Type B pancreatic cell (in vitro differentiated cells): ENCODE data around the gene TENT5C. TPM values are rescaled to one million over a fixed set of nuclear protein-coding genes. Genes with fewer than 3 reads are reported as not detected.

Experiments
- DNase-seq: peaks from one replicate; pipeline ENCODE4 v3.0.0; 2021; ENCODE audit warnings: mixed read lengths; ENCODE audit not compliant: unreplicated experiment; ENCODE audit errors: extremely low spot score
- H3K27ac Mint-ChIP-seq: 2 replicates; pipeline ENCODE4 v1.8.0; 2021; ENCODE audit warnings: mild to moderate bottlenecking, mixed read lengths
- H3K27me3 Mint-ChIP-seq: 2 replicates; pipeline ENCODE4 v1.8.0; 2021; ENCODE audit warnings: mixed read lengths
- H3K36me3 Mint-ChIP-seq: 2 replicates; pipeline ENCODE4 v1.8.0; 2021; ENCODE audit warnings: mixed read lengths
- H3K4me1 Mint-ChIP-seq: one replicate; pipeline ENCODE4 v1.8.0; 2021; ENCODE audit warnings: mixed read lengths; ENCODE audit not compliant: unreplicated experiment
- H3K4me3 Mint-ChIP-seq: 2 replicates; pipeline ENCODE4 v1.8.0; 2021; ENCODE audit warnings: mild to moderate bottlenecking, mixed read lengths
- H3K9me3 Mint-ChIP-seq: 2 replicates; pipeline ENCODE4 v1.8.0; 2021; ENCODE audit warnings: mixed read lengths
- total RNA-seq: library from RNA; stranded (reverse); gene quantifications from 2 replicates; pipeline ENCODE4 v1.2.1, GENCODE V29; 2021; ENCODE audit warnings: low replicate concordance
- TF ChIP-seq, protein P1 (sequence below): fragments of 200-600 bp; sonication (generic); conservative IDR thresholded peaks from 2 replicates; pipeline ENCODE4 v1.5.0; 2021; ENCODE audit warnings: antibody characterized with exemption, mild to moderate bottlenecking

Gene TENT5C
- total RNA-seq, 1 donor from 2014 or later, result 13.8 TPM

DNA sequence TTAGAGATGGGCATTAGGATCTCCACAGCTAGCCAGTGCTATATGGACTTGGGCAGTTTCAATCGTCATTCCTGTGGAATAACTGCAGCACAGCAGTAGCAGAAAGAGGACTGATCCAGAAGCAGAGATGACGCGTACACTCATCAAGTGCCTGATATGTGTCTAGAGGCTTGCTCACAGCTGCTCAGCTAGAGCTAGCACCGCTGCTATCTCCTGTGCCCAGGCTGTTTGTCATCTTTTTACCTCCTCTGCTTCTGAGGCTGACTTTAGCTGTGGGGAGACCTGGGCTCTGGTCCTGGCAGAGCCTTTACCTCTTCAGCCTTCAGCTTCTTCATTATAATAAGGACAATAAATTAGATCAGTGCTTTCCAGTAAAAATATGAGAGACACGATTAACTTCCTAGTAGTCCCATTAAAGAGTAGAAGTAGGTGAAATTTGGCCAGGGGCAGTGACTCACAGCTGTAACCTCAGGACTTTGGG lies 5.3 kb downstream of the TENT5C start:
- DNase-seq, result no peak
- H3K9me3 Mint-ChIP-seq, result no peaks in the 10 kb centered on the region
- H3K4me3 Mint-ChIP-seq, result peak overlapping the region; percentile 35
- no peaks in the 10 kb centered on the region for H3K36me3 Mint-ChIP-seq
- TF ChIP-seq, protein P1, sequence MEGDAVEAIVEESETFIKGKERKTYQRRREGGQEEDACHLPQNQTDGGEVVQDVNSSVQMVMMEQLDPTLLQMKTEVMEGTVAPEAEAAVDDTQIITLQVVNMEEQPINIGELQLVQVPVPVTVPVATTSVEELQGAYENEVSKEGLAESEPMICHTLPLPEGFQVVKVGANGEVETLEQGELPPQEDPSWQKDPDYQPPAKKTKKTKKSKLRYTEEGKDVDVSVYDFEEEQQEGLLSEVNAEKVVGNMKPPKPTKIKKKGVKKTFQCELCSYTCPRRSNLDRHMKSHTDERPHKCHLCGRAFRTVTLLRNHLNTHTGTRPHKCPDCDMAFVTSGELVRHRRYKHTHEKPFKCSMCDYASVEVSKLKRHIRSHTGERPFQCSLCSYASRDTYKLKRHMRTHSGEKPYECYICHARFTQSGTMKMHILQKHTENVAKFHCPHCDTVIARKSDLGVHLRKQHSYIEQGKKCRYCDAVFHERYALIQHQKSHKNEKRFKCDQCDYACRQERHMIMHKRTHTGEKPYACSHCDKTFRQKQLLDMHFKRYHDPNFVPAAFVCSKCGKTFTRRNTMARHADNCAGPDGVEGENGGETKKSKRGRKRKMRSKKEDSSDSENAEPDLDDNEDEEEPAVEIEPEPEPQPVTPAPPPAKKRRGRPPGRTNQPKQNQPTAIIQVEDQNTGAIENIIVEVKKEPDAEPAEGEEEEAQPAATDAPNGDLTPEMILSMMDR, result no peak
- H3K27ac Mint-ChIP-seq, result no peak overlapping the region
- H3K4me1 Mint-ChIP-seq, result peaks cover 4% of the 10 kb centered on the region
- peaks cover 52% of the 10 kb centered on the region for H3K27me3 Mint-ChIP-seq

DNA sequence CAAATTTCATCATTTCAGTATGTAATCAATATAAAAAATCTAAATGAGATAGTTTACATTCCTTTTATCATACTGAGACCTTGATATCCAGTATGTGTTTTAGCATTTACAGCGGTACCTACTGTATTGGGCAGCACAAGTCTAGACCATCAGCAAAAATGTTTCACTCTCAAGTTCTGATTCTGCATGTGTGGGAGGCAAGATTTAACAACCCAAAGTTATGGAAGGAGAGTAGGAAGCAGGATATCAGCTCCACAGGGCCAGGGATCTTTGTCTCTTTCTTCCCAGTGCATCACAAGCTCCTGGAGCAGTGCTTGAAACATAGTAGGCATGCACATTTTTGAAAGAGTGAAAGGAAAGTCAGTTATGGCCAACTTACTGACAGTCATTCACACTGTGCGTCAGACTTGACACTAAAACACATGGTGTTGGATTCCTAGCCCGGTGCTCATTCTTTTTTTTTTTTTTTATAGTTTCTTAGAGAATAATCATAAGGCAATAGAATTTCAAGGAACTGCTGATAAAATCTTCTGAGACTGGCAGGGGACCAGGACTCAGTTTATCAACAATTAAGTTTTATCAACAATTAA lies 6.1 kb downstream of the TENT5C start:
- Mint-ChIP-seq H3K4me1 (peaks cover 4% of the 10 kb centered on the region), H3K4me3 (no peak overlapping the region), H3K9me3 (no peaks in the 10 kb centered on the region), H3K27ac (no peak overlapping the region), H3K36me3 (no peaks in the 10 kb centered on the region), H3K27me3 (peaks cover 46% of the 10 kb centered on the region)
- DNase-seq, result no peak
- TF ChIP-seq, protein P1, result no peak

DNA sequence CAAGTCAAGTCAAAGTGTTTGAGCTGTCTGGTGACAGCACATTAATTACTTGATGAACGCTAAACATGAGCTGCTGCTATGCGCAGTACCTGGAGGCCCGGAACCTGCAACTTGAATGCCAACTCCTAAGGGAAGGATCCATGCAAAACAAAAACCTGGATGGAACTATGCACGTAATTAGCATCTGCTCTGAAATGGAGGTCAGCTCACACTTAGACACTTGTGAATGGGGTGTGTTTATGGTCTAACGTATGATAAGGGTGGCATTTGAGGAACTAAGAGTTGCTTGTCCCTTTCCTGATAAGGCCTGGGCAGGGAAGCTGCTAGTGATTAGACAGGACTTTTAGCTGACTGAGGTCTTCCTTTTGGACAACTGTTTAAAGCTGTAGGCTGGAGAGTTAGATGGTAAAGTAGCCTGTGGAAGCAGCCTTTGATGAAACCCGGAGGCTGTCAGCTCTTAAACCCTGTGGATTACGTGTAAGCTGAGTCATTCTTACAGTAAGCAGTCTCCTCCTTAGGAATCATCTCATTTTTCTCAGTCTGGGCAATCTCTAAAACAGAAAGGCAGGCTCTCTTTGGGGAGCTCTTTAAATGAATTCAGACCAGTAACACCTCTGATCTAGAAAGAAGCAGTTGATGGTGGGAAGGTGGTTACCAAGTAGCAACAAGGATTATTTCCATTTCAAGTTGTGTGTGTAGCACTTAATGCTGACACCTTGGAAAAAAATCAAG lies 6.8 kb downstream of the TENT5C start:
- TF ChIP-seq, protein P1, result no peak
- Mint-ChIP-seq H3K4me1 (peaks cover 4% of the 10 kb centered on the region), H3K4me3 (no peak overlapping the region), H3K9me3 (no peaks in the 10 kb centered on the region), H3K36me3 (no peaks in the 10 kb centered on the region), H3K27me3 (peaks cover 39% of the 10 kb centered on the region), H3K27ac (no peak overlapping the region)
- DNase-seq, result no peak

DNA sequence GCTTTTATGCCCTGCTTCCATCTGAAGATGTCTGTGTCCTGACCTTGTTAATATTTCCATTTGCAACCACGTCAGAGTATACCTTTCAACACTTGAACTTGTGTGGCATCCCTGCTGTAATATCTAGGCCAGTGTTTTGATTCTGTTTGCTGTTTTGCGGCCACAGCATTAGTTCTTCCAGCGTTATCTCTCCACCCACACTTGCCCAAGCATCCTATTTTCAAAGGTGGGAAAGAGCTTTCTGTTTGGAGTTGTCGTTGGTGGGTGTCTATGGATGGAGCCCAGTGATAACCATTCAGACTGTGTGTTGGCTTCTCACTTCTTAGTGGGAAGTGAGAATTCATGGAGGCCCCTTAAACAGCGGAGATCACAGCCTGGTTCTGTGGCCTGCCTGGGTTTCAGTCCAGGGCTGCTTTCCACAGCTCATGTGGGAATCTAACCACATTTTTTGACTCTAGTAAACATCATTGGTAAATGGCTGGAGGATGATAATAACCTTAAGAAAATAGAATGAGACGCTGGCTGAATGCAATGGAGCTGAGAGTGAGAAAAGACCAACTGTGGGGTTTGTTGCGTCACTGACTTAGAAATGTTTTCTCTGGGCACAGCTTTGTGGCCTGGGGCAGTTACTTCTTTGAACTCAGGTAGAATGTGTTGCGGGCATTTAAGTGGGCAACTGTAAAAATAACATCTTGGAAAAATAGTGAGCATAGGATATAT lies 7.6 kb downstream of the TENT5C start:
- no peaks in the 10 kb centered on the region for H3K36me3 Mint-ChIP-seq
- TF ChIP-seq, protein P1, result no peak
- peaks cover 33% of the 10 kb centered on the region for H3K27me3 Mint-ChIP-seq
- no peak for DNase-seq
- H3K9me3 Mint-ChIP-seq, result no peaks in the 10 kb centered on the region
- H3K4me1 Mint-ChIP-seq, result peaks cover under 1% of the 10 kb centered on the region
- H3K27ac Mint-ChIP-seq, result no peak overlapping the region
- no peak overlapping the region for H3K4me3 Mint-ChIP-seq

DNA sequence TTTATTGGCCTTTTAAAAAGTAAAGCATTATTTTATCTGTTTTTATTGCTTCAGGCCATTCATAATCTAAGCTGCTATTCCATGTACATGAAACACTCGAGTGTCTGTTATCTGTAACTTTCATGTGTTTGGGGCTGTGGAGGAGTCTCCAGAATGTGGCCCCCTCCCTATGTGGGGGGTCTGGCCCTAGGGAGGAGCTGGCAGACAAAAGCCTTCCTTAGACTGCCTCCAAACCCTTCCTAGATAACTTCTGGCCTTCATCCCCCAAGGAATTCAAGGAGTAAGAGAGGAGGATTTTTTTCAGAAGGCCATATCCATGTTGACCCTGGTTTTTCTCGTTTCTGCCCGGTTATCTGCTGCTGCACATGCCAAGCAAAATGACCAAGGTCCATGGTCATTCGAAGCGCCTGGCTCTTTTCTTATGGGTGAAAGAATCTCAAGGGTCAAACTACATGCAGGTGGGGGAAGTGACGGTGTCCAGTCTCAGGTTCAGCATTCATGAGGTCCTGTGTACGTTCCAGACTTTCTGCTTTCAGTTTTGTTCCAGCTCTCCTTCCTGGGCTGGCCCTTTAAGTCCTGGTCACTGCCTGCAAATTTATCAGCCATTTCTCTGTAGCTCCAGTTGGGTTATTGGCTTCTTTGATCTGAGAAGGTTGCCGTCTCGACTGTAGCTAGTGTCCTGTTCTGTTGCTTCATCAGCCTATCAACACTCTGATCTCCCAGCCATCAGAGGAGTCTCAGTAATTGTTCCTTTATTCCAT lies 8.3 kb downstream of the TENT5C start:
- TF ChIP-seq, protein P1, result no peak
- peaks cover 26% of the 10 kb centered on the region for H3K27me3 Mint-ChIP-seq
- H3K9me3 Mint-ChIP-seq, result no peaks in the 10 kb centered on the region
- peak overlapping the region; percentile 25 for H3K4me3 Mint-ChIP-seq
- H3K4me1 Mint-ChIP-seq, result no peaks in the 10 kb centered on the region
- DNase-seq, result no peak
- no peaks in the 10 kb centered on the region for H3K36me3 Mint-ChIP-seq
- no peak overlapping the region for H3K27ac Mint-ChIP-seq
